Osteoblast (primary cell): ENCODE data around the gene TNFRSF25. TPM values are rescaled to one million over a fixed set of nuclear protein-coding genes. Genes with fewer than 3 reads are reported as not detected.
"Not testable (repeated sequence)": the region's sequence is repeated elsewhere in the genome, so short reads cannot be mapped to it uniquely, and the experiment has no call there.

ENCODE experiments used
- DNase-seq: peaks from one replicate; pipeline ENCODE4 v3.0.0; 2011; ENCODE audit warnings: low spot score, mixed read lengths; ENCODE audit not compliant: insufficient read length; ENCODE audit errors: missing footprints
- H2AFZ ChIP-seq: 2 replicates; pipeline ENCODE4 v1.6.0; 2011; ENCODE audit warnings: mild to moderate bottlenecking, low read length
- H3K27ac ChIP-seq: 2 replicates; pipeline ENCODE4 v1.5.1; 2011; ENCODE audit warnings: mild to moderate bottlenecking, low read depth, low read length, moderate library complexity
- H3K27me3 ChIP-seq: 2 replicates; pipeline ENCODE4 v1.6.0; 2012; ENCODE audit warnings: mild to moderate bottlenecking, control low read depth, inconsistent platforms, low read length, moderate library complexity; ENCODE audit not compliant: insufficient read depth
- H3K36me3 ChIP-seq: 2 replicates; pipeline ENCODE4 v1.5.1; 2011; ENCODE audit warnings: mild to moderate bottlenecking, low read length, control low read depth, moderate library complexity; ENCODE audit not compliant: insufficient read depth
- H3K4me1 ChIP-seq: 2 replicates; pipeline ENCODE4 v1.5.1; 2011; ENCODE audit warnings: mild to moderate bottlenecking, low read length, control low read depth, moderate library complexity; ENCODE audit not compliant: insufficient read depth
- H3K4me2 ChIP-seq: 2 replicates; pipeline ENCODE4 v1.6.0; 2011; ENCODE audit warnings: mild to moderate bottlenecking, low read length; ENCODE audit not compliant: insufficient read depth
- H3K4me3 ChIP-seq: fragments of 200-600 bp; sonication (generic); 3 replicates; pipeline ENCODE4 v1.5.1; 2012; ENCODE audit warnings: mild to moderate bottlenecking, low read length, inconsistent platforms; ENCODE audit not compliant: insufficient read depth
- H3K79me2 ChIP-seq: 2 replicates; pipeline ENCODE4 v1.6.0; 2012; ENCODE audit warnings: mild to moderate bottlenecking, low read length, control low read depth, inconsistent platforms; ENCODE audit not compliant: insufficient read depth
- H3K9me3 ChIP-seq: 2 replicates; pipeline ENCODE4 v1.5.1; 2011; ENCODE audit warnings: low read depth, low read length, control low read depth
- H4K20me1 ChIP-seq: 2 replicates; pipeline ENCODE4 v1.6.0; 2012; ENCODE audit warnings: mild to moderate bottlenecking, low read length, control low read depth; ENCODE audit not compliant: insufficient read depth
- CTCF ChIP-seq: IDR thresholded peaks from 2 replicates; pipeline ENCODE4 v1.5.1; 2011; ENCODE audit warnings: mild to moderate bottlenecking, low read depth, low read length, moderate library complexity; ENCODE audit errors: extremely low read depth
- total RNA-seq: library from RNA; depleted of rRNA; stranded (reverse); fragments of >200 nt; gene quantifications from 2 replicates; pipeline ENCODE4 v1.2.3, GENCODE V29; 2012

Gene TNFRSF25
- total RNA-seq, 1 donor = 3.3 TPM

- H3K4me2 ChIP-seq = no peak overlapping the region
- TF ChIP-seq CTCF = no peak
Observed at GRCh38 chr1:6447016-6447817, 18.8 kb downstream of the TNFRSF25 start.

GRCh38 chr1:6446665-6447015 lies 19.3 kb downstream of the TNFRSF25 start:
- no peak overlapping the region for H3K4me2 ChIP-seq
- H3K4me3 ChIP-seq = no peak overlapping the region
- H3K27me3 ChIP-seq = peaks cover 49% of the 10 kb centered on the region
- no peaks in the 10 kb centered on the region for H4K20me1 ChIP-seq
- TF ChIP-seq CTCF = no peak
- no peak overlapping the region for H2AFZ ChIP-seq
- H3K27ac ChIP-seq = no peak overlapping the region
- no peaks in the 10 kb centered on the region for H3K79me2 ChIP-seq
- no peaks in the 10 kb centered on the region for H3K36me3 ChIP-seq
- H3K4me1 ChIP-seq = no peaks in the 10 kb centered on the region
- H3K9me3 ChIP-seq = no peaks in the 10 kb centered on the region
- DNase-seq = no peak

More at GRCh38 chr1:6447016-6447817, 18.8 kb downstream of the TNFRSF25 start:
- DNase-seq = no peak
- peaks cover 45% of the 10 kb centered on the region for H3K27me3 ChIP-seq
- no peaks in the 10 kb centered on the region for H4K20me1 ChIP-seq
- H3K27ac ChIP-seq = no peak overlapping the region
- H3K79me2 ChIP-seq = no peaks in the 10 kb centered on the region
- H3K36me3 ChIP-seq = no peaks in the 10 kb centered on the region
- H3K4me1 ChIP-seq = no peaks in the 10 kb centered on the region
- H3K9me3 ChIP-seq = no peaks in the 10 kb centered on the region
- no peak overlapping the region for H3K4me3 ChIP-seq
- no peak overlapping the region for H2AFZ ChIP-seq

GRCh38 chr1:6445929-6446328 lies 20.0 kb downstream of the TNFRSF25 start:
- H3K36me3 ChIP-seq, H3K4me2 ChIP-seq, DNase-seq, H2AFZ ChIP-seq, H3K9me3 ChIP-seq, H3K4me1 ChIP-seq, H3K4me3 ChIP-seq, H4K20me1 ChIP-seq, H3K79me2 ChIP-seq, H3K27ac ChIP-seq: not testable (repeated sequence)
- H3K27me3 ChIP-seq = peaks cover 53% of the 10 kb centered on the region

- H3K4me3 ChIP-seq = no peak overlapping the region
- peak; percentile 96 for DNase-seq
- H4K20me1 ChIP-seq = no peaks in the 10 kb centered on the region
- no peak overlapping the region for H3K27ac ChIP-seq
- peak; percentile 48 for TF ChIP-seq CTCF
- peaks cover 48% of the 10 kb centered on the region for H3K27me3 ChIP-seq
- H3K4me1 ChIP-seq = no peaks in the 10 kb centered on the region
- H3K79me2 ChIP-seq = no peaks in the 10 kb centered on the region
- H3K9me3 ChIP-seq = no peaks in the 10 kb centered on the region
- no peaks in the 10 kb centered on the region for H3K36me3 ChIP-seq
- H2AFZ ChIP-seq = no peak overlapping the region
- no peak overlapping the region for H3K4me2 ChIP-seq
Observed at GRCh38 chr1:6445062-6445763, 20.8 kb downstream of the TNFRSF25 start.
